ENCODE measurements around the gene PCDHA9. TPM values are rescaled to one million over a fixed set of nuclear protein-coding genes. Genes with fewer than 3 reads are reported as not detected.
"Not testable (repeated sequence)": the region's sequence is repeated elsewhere in the genome, so short reads cannot be mapped to it uniquely, and the experiment has no call there.

PCDHA9 gene
- total RNA-seq, 1 donor from 2014 or later = 1.7 TPM

DNA sequence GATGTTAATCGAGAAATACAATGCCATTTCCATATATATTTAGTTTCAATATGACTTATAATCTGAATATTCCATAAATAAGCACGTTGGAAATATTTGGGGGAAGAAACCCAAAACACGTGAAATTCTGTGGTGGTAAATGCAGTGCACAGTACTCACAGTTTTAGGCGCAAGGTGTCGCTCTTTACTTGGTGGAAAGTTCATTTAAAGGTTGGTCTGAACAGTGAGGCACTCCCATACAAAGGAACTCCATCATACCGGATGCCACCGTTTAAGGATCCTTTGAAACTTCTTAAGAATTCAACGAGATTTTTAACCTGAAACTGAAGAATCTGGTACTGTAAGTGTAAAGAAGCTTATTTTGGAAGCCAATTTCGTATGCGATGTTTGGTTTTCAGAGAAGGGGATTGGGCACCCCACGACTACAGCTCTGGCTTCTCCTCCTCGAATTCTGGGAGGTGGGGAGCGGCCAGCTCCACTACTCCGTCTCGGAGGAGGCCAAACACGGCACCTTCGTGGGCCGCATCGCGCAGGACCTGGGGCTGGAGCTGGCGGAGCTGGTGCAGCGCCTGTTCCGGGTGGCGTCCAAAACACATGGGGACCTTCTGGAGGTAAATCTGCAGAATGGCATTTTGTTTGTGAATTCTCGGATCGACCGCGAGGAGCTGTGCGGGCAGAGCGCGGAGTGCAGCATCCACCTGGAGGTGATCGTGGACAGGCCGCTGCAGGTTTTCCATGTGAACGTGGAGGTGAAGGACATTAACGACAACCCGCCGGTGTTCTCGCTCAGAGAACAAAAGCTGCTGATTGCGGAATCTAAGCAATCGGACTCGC, 20.8 kb downstream of the PCDHA9 start, which contains the start of gene PCDHA11:
PCDHA11 (plus strand) TSS at position 237 of the 834 bp plus-strand sequence; CDS start at position 384, 147 bp downstream.
- TF ChIP-seq, protein P1, sequence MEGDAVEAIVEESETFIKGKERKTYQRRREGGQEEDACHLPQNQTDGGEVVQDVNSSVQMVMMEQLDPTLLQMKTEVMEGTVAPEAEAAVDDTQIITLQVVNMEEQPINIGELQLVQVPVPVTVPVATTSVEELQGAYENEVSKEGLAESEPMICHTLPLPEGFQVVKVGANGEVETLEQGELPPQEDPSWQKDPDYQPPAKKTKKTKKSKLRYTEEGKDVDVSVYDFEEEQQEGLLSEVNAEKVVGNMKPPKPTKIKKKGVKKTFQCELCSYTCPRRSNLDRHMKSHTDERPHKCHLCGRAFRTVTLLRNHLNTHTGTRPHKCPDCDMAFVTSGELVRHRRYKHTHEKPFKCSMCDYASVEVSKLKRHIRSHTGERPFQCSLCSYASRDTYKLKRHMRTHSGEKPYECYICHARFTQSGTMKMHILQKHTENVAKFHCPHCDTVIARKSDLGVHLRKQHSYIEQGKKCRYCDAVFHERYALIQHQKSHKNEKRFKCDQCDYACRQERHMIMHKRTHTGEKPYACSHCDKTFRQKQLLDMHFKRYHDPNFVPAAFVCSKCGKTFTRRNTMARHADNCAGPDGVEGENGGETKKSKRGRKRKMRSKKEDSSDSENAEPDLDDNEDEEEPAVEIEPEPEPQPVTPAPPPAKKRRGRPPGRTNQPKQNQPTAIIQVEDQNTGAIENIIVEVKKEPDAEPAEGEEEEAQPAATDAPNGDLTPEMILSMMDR (IDR thresholded peaks at IDR 0.05; ENCODE audit: unreplicated experiment) = peak; percentile 41
- DNase-seq (ENCODE audit: low spot score) = peak; percentile 45
- peaks cover 12% of the 10 kb centered on the region for H3K4me1 Mint-ChIP-seq (ENCODE audit: unreplicated experiment)

DNA sequence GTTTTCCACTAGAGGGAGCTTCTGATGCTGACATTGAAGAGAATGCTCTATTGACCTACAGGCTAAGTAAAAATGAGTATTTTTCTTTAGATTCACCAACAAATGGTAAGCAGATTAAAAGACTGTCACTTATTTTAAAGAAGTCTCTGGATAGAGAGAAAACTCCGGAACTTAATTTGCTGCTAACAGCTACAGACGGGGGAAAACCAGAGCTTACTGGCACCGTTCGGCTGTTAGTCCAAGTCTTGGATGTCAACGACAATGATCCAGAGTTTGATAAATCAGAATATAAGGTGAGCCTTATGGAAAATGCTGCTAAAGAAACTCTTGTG, 21.3 kb downstream of the PCDHA9 start:
- Mint-ChIP-seq H3K9me3 (ENCODE audit: unreplicated experiment) (no peaks in the 10 kb centered on the region), H3K4me3 (ENCODE audit: unreplicated experiment) (peak overlapping the region; percentile 93), H3K27me3 (ENCODE audit: unreplicated experiment) (peaks cover 2% of the 10 kb centered on the region), H3K36me3 (ENCODE audit: low read depth, unreplicated experiment) (peaks cover 11% of the 10 kb centered on the region), H3K4me1 (ENCODE audit: unreplicated experiment) (peaks cover 12% of the 10 kb centered on the region), H3K27ac (ENCODE audit: unreplicated experiment) (peak overlapping the region; percentile 40)
- TF ChIP-seq, protein P1 (IDR thresholded peaks at IDR 0.05; ENCODE audit: unreplicated experiment) = no peak
- DNase-seq (ENCODE audit: low spot score) = no peak

More for the DNA sequence above, 20.8 kb downstream of the PCDHA9 start, which contains the start of gene PCDHA11:
- no peaks in the 10 kb centered on the region for H3K9me3 Mint-ChIP-seq (ENCODE audit: unreplicated experiment)
- H3K36me3 Mint-ChIP-seq (ENCODE audit: low read depth, unreplicated experiment) = peaks cover 11% of the 10 kb centered on the region
- H3K27ac Mint-ChIP-seq (ENCODE audit: unreplicated experiment) = peak within 1 kb of the TSS; percentile 40
- peak within 1 kb of the TSS; percentile 93 for H3K4me3 Mint-ChIP-seq (ENCODE audit: unreplicated experiment)
- peaks cover 2% of the 10 kb centered on the region for H3K27me3 Mint-ChIP-seq (ENCODE audit: unreplicated experiment)

DNA sequence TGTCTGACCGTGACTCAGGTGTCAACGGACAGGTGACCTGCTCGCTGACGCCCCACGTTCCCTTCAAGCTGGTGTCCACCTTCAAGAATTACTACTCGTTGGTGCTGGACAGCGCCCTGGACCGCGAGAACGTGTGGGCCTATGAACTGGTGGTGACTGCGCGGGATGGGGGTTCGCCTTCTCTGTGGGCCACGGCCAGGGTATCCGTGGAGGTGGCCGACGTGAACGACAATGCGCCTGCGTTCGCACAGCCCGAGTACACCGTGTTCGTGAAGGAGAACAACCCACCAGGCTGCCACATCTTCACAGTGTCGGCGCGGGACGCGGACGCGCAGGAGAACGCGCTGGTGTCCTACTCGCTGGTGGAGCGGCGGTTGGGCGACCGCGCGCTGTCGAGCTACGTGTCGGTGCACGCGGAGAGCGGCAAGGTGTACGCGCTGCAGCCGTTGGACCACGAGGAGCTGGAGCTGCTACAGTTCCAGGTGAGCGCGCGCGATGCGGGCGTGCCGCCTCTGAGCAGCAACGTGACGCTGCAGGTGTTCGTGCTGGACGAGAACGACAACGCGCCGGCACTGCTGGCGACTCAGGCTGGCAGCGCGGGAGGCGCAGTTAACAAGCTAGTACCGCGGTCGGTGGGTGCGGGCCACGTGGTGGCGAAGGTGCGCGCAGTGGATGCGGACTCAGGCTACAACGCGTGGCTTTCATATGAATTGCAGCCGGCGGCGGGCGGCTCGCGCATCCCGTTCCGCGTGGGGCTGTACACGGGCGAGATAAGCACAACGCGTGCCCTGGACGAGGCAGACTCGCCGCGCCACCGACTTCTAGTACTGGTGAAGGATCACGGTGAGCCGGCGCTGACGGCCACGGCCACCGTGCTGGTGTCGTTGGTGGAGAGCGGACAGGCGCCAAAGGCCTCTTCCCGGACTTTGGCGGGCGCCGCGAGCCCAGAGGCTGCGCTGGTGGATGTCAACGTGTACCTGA, 22.3 kb downstream of the PCDHA9 start:
- Mint-ChIP-seq H3K9me3 (ENCODE audit: unreplicated experiment) (no peaks in the 10 kb centered on the region), H3K36me3 (ENCODE audit: low read depth, unreplicated experiment) (peaks cover 11% of the 10 kb centered on the region), H3K4me3 (ENCODE audit: unreplicated experiment) (no peak overlapping the region), H3K27me3 (ENCODE audit: unreplicated experiment) (peaks cover 2% of the 10 kb centered on the region), H3K27ac (ENCODE audit: unreplicated experiment) (no peak overlapping the region), H3K4me1 (ENCODE audit: unreplicated experiment) (peaks cover 12% of the 10 kb centered on the region)
- DNase-seq (ENCODE audit: low spot score) = no peak
- TF ChIP-seq, protein P1 (IDR thresholded peaks at IDR 0.05; ENCODE audit: unreplicated experiment) = no peak

DNA sequence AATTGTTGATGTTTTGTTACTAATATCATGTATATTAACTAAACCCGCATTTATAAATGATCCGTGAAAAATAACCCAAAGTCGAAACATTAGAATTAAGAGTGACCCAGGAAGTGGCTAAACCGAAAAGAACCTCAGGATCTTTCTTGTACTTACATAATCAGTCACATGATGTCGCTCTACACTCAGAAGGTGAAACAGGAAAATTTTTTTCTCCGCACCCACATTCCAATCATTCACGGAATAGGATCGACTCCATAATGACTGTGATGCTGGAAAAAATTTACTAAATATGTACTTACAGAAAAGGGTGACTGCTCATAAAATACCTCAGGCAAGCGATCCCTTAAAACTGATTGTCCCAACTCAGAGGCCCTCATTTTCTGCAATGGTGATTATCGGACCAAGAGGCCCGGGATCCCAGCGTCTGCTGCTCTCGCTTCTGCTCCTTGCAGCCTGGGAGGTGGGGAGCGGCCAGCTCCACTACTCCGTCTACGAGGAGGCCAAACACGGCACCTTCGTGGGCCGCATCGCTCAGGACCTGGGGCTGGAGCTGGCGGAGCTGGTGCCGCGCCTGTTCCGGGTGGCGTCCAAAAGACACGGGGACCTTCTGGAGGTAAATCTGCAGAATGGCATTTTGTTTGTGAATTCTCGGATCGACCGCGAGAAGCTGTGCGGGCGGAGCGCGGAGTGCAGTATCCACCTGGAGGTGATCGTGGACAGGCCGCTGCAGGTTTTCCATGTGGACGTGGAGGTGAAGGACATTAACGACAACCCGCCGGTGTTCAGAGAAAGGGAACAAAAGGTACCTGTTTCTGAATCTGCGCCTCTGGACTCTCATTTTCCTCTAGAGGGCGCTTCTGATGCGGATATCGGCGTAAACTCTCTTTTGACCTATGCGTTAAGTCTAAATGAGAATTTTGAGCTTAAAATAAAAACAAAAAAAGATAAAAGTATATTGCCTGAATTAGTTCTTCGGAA, 27.2 kb downstream of the PCDHA9 start, which contains the start of gene PCDHA12:
PCDHA12 (plus strand) TSS at position 224 of the 981 bp plus-strand sequence; CDS start at position 389, 165 bp downstream.
- TF ChIP-seq, protein P1 (IDR thresholded peaks at IDR 0.05; ENCODE audit: unreplicated experiment) = peak; percentile 59
- H3K9me3 Mint-ChIP-seq (ENCODE audit: unreplicated experiment) = no peaks in the 10 kb centered on the region
- H3K27ac Mint-ChIP-seq (ENCODE audit: unreplicated experiment) = peak within 1 kb of the TSS; percentile 80
- H3K36me3 Mint-ChIP-seq (ENCODE audit: low read depth, unreplicated experiment) = peaks cover 4% of the 10 kb centered on the region
- peak within 1 kb of the TSS; percentile 95 for H3K4me3 Mint-ChIP-seq (ENCODE audit: unreplicated experiment)
- peak; percentile 33 for DNase-seq (ENCODE audit: low spot score)
- H3K4me1 Mint-ChIP-seq (ENCODE audit: unreplicated experiment) = peaks cover 3% of the 10 kb centered on the region
- no peaks in the 10 kb centered on the region for H3K27me3 Mint-ChIP-seq (ENCODE audit: unreplicated experiment)

DNA sequence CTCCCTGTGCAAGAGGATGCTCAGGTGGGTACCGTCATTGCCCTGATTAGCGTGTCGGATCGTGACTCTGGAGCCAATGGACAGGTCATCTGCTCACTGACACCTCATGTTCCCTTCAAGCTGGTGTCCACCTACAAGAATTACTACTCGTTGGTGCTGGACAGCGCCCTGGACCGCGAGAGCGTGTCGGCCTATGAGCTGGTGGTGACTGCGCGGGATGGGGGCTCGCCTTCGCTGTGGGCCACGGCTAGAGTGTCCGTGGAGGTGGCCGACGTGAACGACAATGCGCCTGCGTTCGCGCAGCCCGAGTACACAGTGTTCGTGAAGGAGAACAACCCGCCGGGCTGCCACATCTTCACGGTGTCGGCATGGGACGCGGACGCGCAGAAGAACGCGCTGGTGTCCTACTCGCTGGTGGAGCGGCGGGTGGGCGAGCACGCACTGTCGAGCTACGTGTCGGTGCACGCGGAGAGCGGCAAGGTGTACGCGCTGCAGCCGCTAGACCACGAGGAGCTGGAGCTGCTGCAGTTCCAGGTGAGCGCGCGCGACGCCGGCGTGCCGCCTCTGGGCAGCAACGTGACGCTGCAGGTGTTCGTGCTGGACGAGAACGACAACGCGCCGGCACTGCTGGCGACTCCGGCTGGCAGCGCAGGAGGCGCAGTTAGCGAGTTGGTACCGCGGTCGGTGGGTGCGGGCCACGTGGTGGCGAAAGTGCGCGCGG, 28.5 kb downstream of the PCDHA9 start:
- H3K27me3 Mint-ChIP-seq (ENCODE audit: unreplicated experiment); DNase-seq (ENCODE audit: low spot score); H3K4me1 Mint-ChIP-seq (ENCODE audit: unreplicated experiment); H3K9me3 Mint-ChIP-seq (ENCODE audit: unreplicated experiment); H3K27ac Mint-ChIP-seq (ENCODE audit: unreplicated experiment); H3K36me3 Mint-ChIP-seq (ENCODE audit: low read depth, unreplicated experiment): not testable (repeated sequence)
- peak overlapping the region; percentile 95 for H3K4me3 Mint-ChIP-seq (ENCODE audit: unreplicated experiment)

Measured in endothelial cell (in vitro differentiated cells).